NOMO-1 treated with dmso at 0.1 percent for 144 hours (cell line): ENCODE measurements around the gene KIAA0513.
"Not testable (repeated sequence)": the region's sequence is repeated elsewhere in the genome, so short reads cannot be mapped to it uniquely, and the experiment has no call there.

ENCODE experiments used
- DNase-seq: peaks from one replicate; lab custom pipeline; 2025; ENCODE audit not compliant: unreplicated experiment; lab: John Stamatoyannopoulos, UW

Gene KIAA0513

DNA sequence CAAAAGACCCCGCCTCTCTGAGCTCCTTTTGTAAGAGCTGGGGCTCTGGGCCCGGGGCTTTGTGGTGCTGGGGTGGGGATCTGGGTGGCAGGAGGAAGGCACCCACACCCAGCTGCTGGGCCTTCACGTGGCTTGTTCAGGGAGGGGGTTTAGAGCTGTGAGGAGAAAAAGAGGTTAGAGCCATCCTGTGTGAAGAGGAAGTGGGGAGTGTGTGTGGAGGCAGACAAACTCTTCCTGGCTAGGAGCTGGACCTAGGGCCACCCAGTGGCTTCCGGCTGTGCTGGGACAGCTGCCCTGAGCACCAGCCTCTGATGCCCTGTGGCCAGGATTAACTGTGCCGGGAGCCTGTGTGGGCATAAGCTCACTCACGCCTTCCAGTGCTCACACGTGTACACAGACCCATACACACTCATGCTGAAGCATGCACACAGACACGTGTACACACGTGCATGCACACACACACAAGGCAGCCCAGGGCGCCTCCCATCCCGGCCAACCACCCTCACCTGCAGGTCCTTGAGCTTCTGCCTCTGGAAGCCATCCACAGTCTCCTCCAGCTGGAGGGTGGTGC lies 77.3 kb downstream of the KIAA0513 start:
- DNase-seq: peak; percentile 60

GRCh38 chr16:85105475-85105874 lies 77.9 kb downstream of the KIAA0513 start:
- DNase-seq: no peak

- no peak for DNase-seq
These were observed 79.5 kb downstream of the KIAA0513 start for GRCh38 chr16:85107083-85107482.

GRCh38 chr16:85107532-85107931 lies 79.9 kb downstream of the KIAA0513 start:
- DNase-seq: no peak

GRCh38 chr16:85110105-85110504 lies 82.5 kb downstream of the KIAA0513 start:
- DNase-seq: no peak

DNA sequence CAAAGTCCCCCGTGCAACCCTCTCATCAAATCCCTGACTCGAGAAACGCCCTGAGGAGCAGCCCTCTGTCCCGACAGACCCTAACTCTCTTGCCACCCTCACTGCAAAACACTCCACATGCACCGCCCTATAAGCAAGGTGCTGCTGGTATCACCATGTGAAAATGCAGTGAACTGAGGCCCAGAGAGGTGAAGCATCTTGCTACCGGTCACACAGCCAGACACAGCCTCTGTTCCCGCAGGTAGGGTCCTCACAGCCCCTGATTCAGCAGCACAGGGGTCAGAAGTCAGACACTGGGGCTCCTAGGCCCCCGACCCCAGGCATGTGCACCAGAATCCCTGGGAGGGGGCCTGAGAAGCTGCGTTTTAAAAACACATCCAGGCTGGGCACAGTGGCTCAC lies 83.6 kb downstream of the KIAA0513 start:
- DNase-seq: no peak

DNA sequence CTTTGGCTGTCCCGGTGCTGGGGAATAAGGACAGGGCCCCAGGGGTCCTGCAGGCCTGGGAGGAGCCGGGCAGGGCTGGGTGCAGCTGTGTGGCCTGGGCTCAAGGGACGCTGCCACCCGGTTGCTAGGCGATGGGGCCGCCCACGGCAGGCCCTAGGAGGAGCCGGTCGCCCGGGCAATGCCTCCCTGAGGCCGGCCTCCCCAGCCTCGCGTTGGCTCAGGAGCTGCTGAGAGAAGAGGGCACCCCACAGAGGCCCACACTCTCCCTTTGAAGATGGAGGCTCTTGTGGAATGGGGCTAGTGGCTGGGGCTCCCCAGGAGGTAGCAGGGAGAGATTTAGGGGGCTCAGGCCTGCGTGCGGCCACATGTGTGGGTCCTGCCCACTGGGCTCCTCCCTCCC lies 84.8 kb downstream of the KIAA0513 start, which contains the start of gene CIBAR2:
TSS of gene CIBAR2 (minus strand) at position 109 of the 400 bp plus-strand sequence. CDS start 120 bp downstream, outside the sequence.
- DNase-seq: no peak

DNA sequence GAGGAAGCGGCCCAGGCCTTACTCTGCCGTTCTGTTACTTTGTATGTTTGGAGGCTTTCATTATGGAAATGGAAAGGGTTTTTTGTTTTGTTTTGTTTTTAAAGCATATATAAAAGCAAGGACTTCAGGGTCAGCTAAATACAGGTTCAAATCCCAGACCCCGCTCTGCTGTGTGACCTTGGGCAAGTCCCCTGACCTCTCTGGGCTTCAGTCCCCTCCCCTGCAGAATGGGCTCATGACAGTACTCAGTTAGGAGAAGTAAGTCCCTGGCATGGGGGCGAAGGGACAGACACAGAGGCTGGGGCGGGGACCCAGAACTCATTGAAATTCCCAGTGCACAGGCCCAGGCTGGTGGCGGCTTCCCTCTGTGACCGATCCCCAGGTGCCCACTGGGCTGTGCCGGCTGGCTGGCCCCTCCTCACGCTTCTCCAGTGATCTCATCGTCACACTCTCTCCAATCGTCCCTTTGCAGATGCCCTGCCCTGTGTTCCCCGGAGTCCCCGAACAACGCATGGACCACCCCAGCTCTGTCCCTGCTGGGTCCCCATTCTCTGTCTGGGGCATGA lies 85.7 kb downstream of the KIAA0513 start:
- DNase-seq: no peak

DNA sequence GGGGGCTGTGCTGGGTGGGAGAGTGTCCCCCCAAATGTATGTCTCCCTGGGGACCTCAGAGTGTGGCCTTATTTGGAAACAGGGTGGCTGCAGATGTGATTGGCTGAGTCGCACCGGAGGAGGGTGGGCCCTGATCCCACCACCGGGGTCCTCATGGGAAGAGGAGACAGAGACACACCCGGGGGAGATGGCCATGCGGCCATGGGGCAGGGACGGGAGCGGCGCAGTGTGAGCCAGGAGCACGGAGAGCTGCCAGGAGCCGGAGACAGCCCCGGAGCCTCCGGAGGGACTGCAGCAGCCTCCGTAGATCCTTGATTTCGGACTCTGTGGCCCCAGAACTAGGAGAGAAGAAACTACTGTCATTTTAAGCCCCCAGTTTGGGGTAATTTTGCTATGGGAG lies 86.3 kb downstream of the KIAA0513 start:
- no peak for DNase-seq

GRCh38 chr16:85114909-85115567 lies 87.4 kb downstream of the KIAA0513 start:
- DNase-seq: peak; percentile 79

- DNase-seq: no peak
These were observed 89.8 kb downstream of the KIAA0513 start for GRCh38 chr16:85117418-85117817.

- DNase-seq: no peak
These were observed 92.4 kb downstream of the KIAA0513 start for GRCh38 chr16:85120006-85120340.

GRCh38 chr16:85123441-85123840 lies 95.8 kb downstream of the KIAA0513 start:
- DNase-seq: not testable (repeated sequence)

DNA sequence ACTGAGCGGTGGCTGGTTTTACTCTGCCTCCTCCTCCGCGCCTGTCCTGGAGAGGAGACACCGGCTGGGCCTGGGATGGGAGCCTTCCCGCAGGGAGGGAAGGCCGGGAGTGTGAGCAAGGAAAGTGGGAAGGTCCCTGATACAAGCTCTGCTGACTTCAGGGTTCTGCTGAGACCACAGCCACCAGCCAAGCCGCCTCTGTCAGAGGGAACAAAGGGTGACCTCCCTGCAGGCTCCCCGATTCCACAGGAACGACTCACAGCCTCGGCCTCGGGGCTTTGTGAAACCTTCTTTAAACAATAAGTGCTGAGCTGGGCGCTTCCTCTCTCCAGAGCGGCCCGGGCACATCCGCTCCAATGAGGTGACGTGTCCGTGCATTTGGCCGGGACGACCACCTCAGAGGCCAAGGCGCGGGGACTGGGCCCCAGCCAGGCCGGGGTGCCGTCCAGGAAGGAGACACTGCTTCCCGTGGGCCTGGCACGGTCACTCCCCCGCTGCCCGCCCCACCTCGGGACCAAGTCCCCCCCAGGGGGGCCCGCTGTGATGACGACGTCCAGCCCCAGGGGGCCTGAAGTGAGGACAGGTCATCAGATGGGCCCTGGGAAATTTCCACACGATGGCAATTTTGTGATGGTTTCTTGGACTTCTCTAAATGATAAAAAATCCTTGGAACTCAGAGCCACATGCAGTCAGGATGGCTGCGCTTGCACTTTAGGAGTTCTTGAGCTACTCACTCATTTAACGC lies 96.5 kb downstream of the KIAA0513 start:
- no peak for DNase-seq

- DNase-seq: no peak
These were observed 97.2 kb downstream of the KIAA0513 start for GRCh38 chr16:85124636-85125346.

- no peak for DNase-seq
These were observed 98.2 kb downstream of the KIAA0513 start for GRCh38 chr16:85125570-85126393.

GRCh38 chr16:85126394-85126704 lies 98.8 kb downstream of the KIAA0513 start:
- no peak for DNase-seq

DNA sequence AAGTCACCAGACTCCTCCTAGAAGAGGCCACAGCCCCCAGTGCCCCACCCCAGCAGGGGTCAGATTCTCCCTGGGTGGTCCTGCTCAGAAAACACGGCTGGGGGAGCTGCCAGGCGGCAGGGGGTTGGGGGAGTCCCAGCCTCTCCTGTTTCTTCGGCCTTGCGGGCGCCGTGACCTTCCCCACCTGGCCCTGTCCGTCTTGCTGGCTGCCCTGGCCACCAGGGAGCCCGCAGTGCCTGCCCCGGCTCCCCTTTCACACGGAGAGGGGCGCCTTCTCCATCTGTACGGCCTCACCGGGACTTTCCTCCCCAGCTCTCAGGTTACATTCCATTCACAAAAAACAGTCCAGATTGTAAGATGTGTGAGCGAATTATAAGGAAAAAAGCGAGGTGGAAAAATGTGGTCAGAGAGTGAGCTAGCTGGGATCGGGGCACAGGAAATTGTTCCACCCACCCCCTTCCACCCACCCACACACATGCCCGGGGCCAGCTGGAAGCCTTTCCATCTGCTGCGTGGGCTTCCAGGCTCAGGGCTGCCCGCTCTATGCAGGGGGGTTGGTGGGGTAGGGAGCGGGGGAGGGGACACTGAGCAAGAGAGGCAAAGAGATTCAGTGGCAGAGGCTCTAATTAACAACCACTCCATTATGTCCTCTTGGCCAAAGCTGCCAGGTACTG lies 99.2 kb downstream of the KIAA0513 start:
- DNase-seq: no peak

- no peak for DNase-seq
These were observed 99.8 kb downstream of the KIAA0513 start for GRCh38 chr16:85127379-85127723.
